ENCODE data around the gene KCNIP3.

- TF ChIP-seq CTCF (IDR thresholded peaks at IDR 0.05) (no peak), POLR2A (IDR thresholded peaks at IDR 0.05) (no peak)
Observed at GRCh38 chr2:95337829-95338228, 40.7 kb downstream of the KCNIP3 start.

Data from lower leg skin (tissue), 3 donors.